ENCODE data around the gene RTBDN. TPM values are rescaled to one million over a fixed set of nuclear protein-coding genes. Genes with fewer than 3 reads are reported as not detected.

The RTBDN gene
- total and polyA plus RNA-seq, 10 of the 15 experiments (the other 5 are each of a cell fraction or from before 2014, with no cell fraction given): 0.45 TPM; not detected in 9

DNA sequence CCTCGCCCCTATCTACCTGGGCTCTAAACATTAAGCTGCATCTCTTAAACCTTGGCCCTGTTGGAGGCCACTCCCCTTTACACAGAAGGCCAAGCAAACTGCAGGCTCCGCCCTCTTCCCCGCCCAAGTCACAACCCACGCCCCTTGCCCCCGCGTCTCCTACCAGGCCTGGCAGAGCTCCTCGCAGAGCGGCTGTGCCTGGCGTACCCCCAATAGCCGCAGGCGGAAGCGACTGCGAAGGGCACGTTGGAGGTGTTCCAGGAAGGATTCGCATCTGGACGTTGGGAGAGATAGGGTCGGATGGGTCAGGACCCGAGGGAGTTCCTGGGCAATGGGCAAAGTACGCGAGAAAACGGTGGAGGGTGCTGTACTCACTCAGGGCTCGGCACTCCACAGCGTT is 5.9 kb downstream of the RTBDN start (continued):
- no peak for TF ChIP-seq JUND (IDR thresholded peaks at IDR 0.05; ENCODE audit: low read depth, low read length)
- TF ChIP-seq RUNX3 (IDR thresholded peaks at IDR 0.05; ENCODE audit: low read length): no peak
- TF ChIP-seq ZNF24 (IDR thresholded peaks at IDR 0.05): no peak
- no peak for TF ChIP-seq RFX5 (IDR thresholded peaks at IDR 0.05; ENCODE audit: low read depth, low read length)

DNA sequence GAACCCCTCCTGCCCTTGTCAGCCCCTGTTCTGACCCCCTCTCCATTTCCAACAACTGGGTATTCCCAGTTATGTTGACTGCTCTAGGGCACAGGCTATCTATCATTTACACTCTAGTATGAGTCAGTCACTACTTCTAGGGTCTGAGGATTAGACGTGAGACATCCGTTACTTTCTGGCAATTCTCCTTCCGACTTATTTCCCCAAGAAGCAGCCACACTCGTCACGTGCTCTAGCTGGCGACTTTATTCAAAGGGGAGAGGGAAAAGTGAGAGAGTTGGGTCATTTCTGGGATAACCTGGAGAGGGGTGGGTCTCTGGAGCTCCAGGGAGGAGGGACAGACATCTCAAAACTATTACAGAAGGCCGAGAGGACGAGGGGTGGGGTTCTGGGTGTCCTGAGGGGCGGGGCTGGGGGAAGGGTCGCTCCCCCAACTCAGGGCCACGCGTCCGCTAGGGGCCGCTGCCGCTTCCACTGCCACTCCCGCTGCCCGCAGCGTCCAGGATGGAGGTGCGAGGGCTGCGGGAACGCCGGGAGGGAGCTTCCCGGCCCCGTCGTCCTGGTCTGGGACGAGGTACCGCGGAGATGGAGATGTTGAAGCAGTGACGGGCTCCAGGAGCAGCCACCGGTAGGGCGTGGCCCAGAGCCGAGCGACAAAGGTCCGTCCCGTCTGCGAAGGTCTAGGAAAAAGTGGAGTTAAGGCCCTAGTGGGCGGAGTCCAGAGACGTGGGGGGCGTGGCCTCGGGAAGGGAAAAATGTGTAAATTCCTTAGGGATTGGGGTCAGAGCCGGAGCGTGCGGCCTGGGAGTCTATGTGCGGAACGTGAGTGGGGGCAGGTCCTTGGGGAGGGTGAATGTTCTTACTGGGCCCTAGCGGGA is 8.9 kb downstream of the RTBDN start:
- CTCF ChIA-PET: interaction anchor here (0.8 to 1.5 kb wide), 2 partner anchors 23 to 59 kb away, joined by 3 read pairs; no protein-coding TSS in a partner anchor
- SMC1A ChIA-PET (ENCODE audit: uncharacterized antibody, unreplicated experiment): interaction anchor here (1.5 kb wide), 1 partner anchor 30 kb away, joined by 3 read pairs; no protein-coding TSS in a partner anchor
- RAD21 ChIA-PET (ENCODE audit: unreplicated experiment): no interaction called here
- FAIRE-seq (no peak), DNase-seq (ENCODE audit: low read depth, low spot score) (no peak), ATAC-seq (peak; percentile 53)
- H3K27me3 ChIP-seq (replicated peaks in 1 of 2; ENCODE audit: control insufficient read depth in 2 of 2, insufficient read depth in 2 of 2, low read length in 1 of 2): no peaks in the 10 kb centered on the region
- no peak overlapping the region for H3K4me3 ChIP-seq
- TF ChIP-seq NR2C1 (IDR thresholded peaks at IDR 0.05) (no peak), STAT3 (IDR thresholded peaks at IDR 0.05; ENCODE audit: low read depth, low read length) (no peak), KLF5 (IDR thresholded peaks at IDR 0.05; ENCODE audit: partially characterized antibody) (no peak)
- TF ChIP-seq, protein P1, sequence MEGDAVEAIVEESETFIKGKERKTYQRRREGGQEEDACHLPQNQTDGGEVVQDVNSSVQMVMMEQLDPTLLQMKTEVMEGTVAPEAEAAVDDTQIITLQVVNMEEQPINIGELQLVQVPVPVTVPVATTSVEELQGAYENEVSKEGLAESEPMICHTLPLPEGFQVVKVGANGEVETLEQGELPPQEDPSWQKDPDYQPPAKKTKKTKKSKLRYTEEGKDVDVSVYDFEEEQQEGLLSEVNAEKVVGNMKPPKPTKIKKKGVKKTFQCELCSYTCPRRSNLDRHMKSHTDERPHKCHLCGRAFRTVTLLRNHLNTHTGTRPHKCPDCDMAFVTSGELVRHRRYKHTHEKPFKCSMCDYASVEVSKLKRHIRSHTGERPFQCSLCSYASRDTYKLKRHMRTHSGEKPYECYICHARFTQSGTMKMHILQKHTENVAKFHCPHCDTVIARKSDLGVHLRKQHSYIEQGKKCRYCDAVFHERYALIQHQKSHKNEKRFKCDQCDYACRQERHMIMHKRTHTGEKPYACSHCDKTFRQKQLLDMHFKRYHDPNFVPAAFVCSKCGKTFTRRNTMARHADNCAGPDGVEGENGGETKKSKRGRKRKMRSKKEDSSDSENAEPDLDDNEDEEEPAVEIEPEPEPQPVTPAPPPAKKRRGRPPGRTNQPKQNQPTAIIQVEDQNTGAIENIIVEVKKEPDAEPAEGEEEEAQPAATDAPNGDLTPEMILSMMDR (IDR thresholded peaks at IDR 0.05 in 2 of 3, conservative IDR thresholded peaks at IDR 0.05 in 1 of 3; ENCODE audit: control insufficient read depth in 2 of 3, extremely low read depth in 1 of 3, insufficient read depth in 1 of 3, low read depth in 3 of 3, low read length in 3 of 3): peak in 2 of 3 experiments; percentile 25 to 41; a peak in 4 of 6 replicates
- TF ChIP-seq, protein P2, sequence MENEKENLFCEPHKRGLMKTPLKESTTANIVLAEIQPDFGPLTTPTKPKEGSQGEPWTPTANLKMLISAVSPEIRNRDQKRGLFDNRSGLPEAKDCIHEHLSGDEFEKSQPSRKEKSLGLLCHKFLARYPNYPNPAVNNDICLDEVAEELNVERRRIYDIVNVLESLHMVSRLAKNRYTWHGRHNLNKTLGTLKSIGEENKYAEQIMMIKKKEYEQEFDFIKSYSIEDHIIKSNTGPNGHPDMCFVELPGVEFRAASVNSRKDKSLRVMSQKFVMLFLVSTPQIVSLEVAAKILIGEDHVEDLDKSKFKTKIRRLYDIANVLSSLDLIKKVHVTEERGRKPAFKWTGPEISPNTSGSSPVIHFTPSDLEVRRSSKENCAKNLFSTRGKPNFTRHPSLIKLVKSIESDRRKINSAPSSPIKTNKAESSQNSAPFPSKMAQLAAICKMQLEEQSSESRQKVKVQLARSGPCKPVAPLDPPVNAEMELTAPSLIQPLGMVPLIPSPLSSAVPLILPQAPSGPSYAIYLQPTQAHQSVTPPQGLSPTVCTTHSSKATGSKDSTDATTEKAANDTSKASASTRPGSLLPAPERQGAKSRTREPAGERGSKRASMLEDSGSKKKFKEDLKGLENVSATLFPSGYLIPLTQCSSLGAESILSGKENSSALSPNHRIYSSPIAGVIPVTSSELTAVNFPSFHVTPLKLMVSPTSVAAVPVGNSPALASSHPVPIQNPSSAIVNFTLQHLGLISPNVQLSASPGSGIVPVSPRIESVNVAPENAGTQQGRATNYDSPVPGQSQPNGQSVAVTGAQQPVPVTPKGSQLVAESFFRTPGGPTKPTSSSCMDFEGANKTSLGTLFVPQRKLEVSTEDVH (IDR thresholded peaks at IDR 0.05; ENCODE audit: low read depth, partially characterized antibody): no peak
- no peaks in the 10 kb centered on the region for H3K36me3 ChIP-seq (ENCODE audit: control insufficient read depth in 2 of 2, insufficient read depth in 2 of 2, low read length in 1 of 2)
- H3K4me1 ChIP-seq (ENCODE audit: control insufficient read depth, insufficient read depth, low read length): no peaks in the 10 kb centered on the region
- intact Hi-C loops (cut with micrococcal nuclease; ENCODE audit: unreplicated experiment) (no loop called here), in situ Hi-C loops (cut with MboI) (no loop called here)
- 22% methylated on average over 43 of the region's 46 CpGs for WGBS (ENCODE audit: insufficient coverage, insufficient replicate concordance, low lambda C conversion rate, missing lambda C conversion rate)
- H2AFZ ChIP-seq (ENCODE audit: control insufficient read depth, low read depth, low read length): no peak overlapping the region
- H3K9ac ChIP-seq (ENCODE audit: control insufficient read depth, insufficient read depth, low read length): no peak overlapping the region
- no peaks in the 10 kb centered on the region for H3K79me2 ChIP-seq (ENCODE audit: control insufficient read depth, insufficient read depth, low read length)
- POLR2A ChIA-PET: no interaction called here
- no peak overlapping the region for H3K4me2 ChIP-seq (ENCODE audit: control insufficient read depth, insufficient read depth)
- no peaks in the 10 kb centered on the region for H3K9me3 ChIP-seq (replicated peaks; ENCODE audit: control insufficient read depth, insufficient read depth, low read length)
- no peaks in the 10 kb centered on the region for H4K20me1 ChIP-seq (ENCODE audit: control insufficient read depth, insufficient read depth)
- no peak overlapping the region for H3K27ac ChIP-seq (ENCODE audit: control insufficient read depth, insufficient read depth)
- BruUV-seq (replicated peaks): no TSS peak
